GM18873 (cell line): ENCODE measurements around the gene USP24.
"Not testable (repeated sequence)": the region's sequence is repeated elsewhere in the genome, so short reads cannot be mapped to it uniquely, and the experiment has no call there.

Experiments
- ATAC-seq: cut with Tn5 transposase; IDR thresholded peaks from one replicate; pipeline ENCODE4 v1.9.1; 2021; ENCODE audit warnings: mild to moderate bottlenecking, moderate library complexity, moderate number of reproducible peaks; ENCODE audit not compliant: unreplicated experiment, low FRiP score

The USP24 gene

GRCh38 chr1:55129194-55129728 is 85.9 kb downstream of the USP24 start:
- no peak for ATAC-seq

GRCh38 chr1:55128418-55128995 is 86.7 kb downstream of the USP24 start:
- no peak for ATAC-seq

GRCh38 chr1:55127827-55128343 is 87.3 kb downstream of the USP24 start:
- peak; percentile 50 for ATAC-seq

DNA sequence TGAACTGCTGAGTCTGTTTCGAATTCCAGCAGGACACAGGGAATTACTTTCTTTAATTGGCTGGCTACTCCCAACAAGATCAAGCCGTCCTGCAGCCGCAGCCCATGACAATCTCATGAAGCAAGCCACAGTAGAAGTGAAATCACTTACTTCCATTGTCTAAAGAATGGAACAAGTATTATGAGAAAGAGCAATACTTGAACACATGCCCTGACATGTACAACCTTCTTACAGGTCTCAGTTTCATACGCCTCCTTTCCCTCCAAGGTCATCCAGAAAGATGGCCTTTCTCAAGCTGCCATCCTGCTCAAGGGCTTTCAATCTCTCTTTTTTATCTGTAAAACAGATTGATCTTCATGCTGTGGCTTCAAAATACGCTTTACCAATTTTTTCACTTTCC is 90.7 kb downstream of the USP24 start:
- no peak for ATAC-seq

- ATAC-seq: no peak
Observed at GRCh38 chr1:55120538-55120937, 94.6 kb downstream of the USP24 start.

- no peak for ATAC-seq
Observed at GRCh38 chr1:55118651-55119329, 96.4 kb downstream of the USP24 start.

DNA sequence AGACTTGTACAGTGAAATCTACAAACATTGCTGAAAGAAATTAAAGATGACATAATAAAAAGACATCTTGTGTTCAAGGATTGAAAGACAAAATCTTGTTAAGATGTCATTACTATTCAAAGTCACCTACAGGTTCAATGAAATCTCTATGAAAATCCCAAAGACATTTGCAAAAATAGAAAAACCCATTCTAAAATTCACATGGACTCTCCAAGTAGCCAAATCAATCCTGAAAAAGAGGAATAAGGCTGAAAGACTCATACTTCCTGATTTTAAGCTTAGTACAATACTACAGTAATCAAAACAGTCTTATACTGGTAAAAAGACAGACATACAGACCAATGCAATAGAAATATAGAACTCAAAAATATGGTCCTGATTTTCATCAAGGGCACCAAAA is 97.2 kb downstream of the USP24 start:
- no peak for ATAC-seq

DNA sequence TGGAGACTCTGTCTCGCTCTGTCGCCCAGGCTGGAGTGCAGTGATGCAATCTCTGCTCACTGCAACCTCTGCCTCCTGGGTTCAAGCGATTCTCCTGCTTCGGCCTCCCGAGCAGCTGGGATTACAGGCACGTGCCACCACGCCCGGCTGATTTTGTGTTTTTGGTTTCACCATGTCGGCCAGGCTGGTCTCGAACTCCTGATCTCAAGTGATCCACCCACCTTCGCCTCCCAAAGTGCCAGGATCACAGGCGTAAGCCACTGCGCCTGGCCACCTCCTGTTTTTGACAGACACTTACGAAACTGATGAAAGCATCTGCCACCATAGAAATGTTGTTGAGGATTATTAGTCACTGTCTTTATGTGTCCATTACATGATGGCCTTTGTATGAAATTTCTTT is 106.2 kb downstream of the USP24 start:
- not testable (repeated sequence) for ATAC-seq

DNA sequence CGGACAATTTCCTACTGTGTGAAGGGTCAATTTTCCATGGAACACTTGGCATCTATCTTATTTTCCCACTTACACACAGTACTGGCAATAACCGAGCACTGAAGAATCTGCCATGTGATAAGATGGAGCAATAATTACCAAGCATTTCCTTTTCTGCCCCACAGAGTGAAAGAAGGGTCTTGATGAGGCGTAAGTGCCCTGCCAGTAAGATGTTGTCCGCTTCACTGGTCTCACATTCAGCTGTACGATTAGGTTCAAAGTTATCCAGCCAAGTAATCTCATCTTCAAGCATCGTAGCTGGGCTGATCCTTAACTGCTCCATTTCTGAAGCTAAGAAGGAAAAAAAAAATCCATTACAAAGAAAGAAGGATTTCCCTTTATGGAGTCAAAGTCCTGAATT is 108.1 kb downstream of the USP24 start:
- no peak for ATAC-seq

DNA sequence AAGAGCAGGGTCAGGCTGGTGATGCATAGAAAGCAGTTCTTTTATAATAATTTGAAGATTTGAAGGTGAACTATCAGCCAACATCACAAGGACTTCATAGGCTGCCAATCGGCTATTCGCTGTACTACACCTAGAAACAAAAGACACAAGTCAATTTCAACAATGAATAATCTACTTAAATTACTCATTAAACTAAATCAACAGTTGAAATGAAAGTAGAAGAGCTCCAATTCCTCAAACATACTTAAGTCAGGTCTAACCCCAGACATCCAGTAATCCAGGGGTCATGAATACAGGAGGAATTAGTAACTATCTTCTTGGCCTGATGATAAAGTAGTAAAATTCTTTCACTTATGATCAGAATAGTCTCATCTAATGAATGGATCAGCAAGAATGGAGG is 111.3 kb downstream of the USP24 start:
- no peak for ATAC-seq

- ATAC-seq: no peak
Observed at GRCh38 chr1:55095095-55095494, 120.1 kb downstream of the USP24 start.

DNA sequence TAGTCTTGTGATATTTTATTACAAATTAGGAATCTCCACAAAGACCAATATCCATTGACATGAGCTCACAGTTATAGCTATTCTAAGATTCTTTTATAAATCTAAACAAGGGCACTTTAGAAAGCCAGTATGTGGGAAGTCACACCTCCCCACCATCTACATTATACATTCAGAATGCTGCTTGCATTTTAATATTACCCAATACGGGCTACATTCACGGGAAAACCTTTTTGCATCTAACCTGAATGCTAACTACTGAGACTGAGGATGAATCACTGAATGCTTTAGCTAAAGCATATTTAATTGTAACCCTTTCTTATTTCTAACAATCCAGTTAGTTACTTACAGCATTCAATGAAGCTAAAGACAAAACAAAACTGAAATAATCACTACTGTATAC is 122.7 kb downstream of the USP24 start:
- ATAC-seq: no peak

GRCh38 chr1:55089683-55090082 is 125.5 kb downstream of the USP24 start:
- no peak for ATAC-seq

DNA sequence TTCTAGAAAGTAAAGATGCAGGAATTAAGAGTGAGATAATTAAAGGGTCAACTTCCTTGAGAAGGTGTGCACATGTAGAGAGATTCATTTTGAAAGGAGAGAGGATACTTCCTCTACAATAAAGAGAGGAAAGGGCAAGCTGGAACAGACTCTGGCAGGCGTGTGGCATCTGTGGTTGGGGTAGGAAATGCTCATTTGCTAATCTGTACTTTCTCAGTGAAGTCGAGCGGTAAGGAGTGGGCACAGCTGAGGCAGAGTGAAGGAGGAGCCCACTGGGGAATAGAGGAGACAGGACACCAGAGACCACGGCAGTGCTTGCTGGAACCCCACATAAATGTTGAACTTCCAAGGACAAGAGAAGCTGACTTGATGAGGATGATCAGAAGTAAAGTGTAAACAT is 126.8 kb downstream of the USP24 start:
- ATAC-seq: no peak

DNA sequence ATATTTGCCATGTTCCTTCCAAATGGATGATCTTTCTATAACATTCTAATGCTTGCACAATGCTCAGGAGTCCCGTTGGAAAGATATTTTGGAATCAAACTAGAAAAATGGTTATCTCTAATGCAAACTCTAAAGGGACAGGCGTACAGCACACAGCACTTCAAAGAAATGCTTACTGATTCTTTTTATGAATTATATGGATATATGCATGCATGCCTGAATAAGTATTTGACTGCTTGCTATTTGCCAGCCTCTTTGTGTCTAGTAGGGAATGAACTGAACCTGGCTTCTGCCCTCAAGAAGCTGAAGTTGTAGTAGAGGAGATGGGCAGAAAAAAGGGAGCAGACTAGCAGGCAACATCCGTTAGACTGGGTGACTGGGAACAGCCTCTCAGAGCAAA is 127.7 kb downstream of the USP24 start:
- ATAC-seq: no peak

DNA sequence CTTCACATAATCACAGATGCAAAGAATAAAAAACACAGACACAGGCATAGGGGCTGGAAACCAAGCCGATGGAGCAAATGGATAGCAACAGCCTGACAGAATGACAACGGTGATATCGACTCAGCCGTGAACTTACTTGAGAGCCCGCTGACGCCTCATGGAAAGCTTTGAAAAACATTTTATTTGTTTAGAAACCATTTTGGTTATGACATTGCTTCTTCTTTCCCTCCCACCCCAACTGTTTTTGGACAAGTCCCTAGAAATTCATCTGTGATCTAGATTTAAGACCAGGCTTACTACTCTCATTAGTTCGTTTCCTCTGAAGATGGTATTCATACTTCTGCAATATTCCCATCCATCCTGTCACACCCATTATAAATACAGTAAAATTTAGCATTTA is 130.9 kb downstream of the USP24 start:
- ATAC-seq: no peak

DNA sequence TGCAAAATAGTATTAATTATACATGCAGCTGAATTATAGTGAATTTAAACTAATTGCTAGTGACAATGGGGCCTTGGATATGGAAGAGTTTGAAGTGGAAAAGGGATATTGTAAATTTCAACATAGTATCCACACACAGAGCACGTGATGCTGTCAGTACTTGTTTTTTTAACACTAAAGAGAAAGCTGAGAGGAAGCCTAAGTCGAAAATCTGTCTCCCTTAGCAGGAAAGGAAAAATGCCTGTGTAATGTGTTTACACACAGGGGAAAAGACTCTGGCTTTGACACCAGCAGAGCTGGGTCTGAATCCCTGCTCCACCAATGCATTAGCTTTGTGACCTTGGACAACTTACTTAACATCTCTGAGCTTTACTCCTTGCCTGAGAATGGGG is 133.3 kb downstream of the USP24 start:
- ATAC-seq: no peak

- no peak for ATAC-seq
Observed at GRCh38 chr1:55081188-55081904, 133.8 kb downstream of the USP24 start.

GRCh38 chr1:55079651-55080050 is 135.5 kb downstream of the USP24 start:
- ATAC-seq: no peak

DNA sequence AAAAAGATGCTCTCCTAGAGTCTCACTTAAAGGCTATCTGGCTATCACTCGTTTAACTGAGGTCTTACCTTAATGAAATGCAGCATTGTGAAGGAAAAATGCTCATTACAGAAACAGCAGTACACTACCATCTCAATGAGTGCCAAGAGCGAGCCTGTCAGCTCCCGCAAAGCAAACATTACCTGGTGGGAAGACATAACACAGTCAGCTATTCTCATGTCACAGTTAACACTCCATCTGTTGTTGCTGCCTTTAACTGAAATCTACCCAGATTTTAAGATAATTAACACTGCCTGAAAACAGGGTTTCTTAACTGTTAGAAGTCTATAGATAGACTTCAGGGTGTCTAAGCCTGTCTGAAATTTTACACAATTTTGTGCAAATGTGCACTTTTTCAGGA is 136.7 kb downstream of the USP24 start:
- ATAC-seq: no peak

DNA sequence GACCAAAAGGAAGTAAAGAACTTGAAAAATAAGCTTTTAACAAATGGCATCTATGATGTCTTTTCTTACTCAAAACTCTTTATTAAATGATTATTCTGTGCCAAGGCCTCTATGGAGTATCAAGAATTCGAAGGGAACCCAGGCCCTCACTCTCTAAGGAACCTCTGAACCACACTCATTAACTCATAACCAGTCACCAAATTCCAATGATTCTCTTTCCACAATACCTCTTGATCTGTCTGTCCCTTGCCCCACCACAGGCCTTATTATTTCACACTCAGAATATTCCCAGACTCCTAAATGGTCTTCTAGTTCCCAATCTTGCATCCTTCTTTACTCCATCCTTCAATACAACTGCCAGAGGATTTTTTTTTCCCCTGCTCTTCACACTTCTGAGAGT is 138.8 kb downstream of the USP24 start:
- ATAC-seq: no peak
